Upper lobe of left lung (tissue), 6 donors: ENCODE data around the gene IL13RA2. TPM values are rescaled to one million over a fixed set of nuclear protein-coding genes. Genes with fewer than 3 reads are reported as not detected.

Experiments
- ATAC-seq, 2 donors: fragments of 200-7000 bp; cut with Tn5 transposase; one replicate each; pipeline ENCODE4 v1.9.1; 2022; ENCODE audit warnings: mild to moderate bottlenecking in 2 of 2, moderate library complexity in 2 of 2; ENCODE audit not compliant: low FRiP score in 2 of 2
- DNase-seq, 2 donors: peaks; one replicate each; pipeline ENCODE4 v3.0.0-alpha.2; 2019 to 2020
- H3K27ac ChIP-seq, 4 donors: fragments of 200-600 bp; sonication (generic); one replicate each; pipeline ENCODE4 v1.5.1; 2016 to 2019
- H3K27me3 ChIP-seq, 4 donors: fragments of 200-600 bp; sonication (generic); one replicate each; pipeline ENCODE4 v1.5.1; 2017 to 2019
- H3K36me3 ChIP-seq, 4 donors: fragments of 200-600 bp; sonication (generic); one replicate each; pipeline ENCODE4 v1.5.1; 2016 to 2019
- H3K4me1 ChIP-seq, 4 donors: fragments of 200-600 bp; sonication (generic); one replicate each; pipeline ENCODE4 v1.5.1; 2018 to 2019
- H3K4me3 ChIP-seq, 4 donors: fragments of 200-600 bp; sonication (generic); one replicate each; pipeline ENCODE4 v1.5.1; 2017 to 2019; ENCODE audit warnings: mild to moderate bottlenecking in 2 of 4, moderate library complexity in 1 of 4
- H3K9me3 ChIP-seq, 4 donors: fragments of 200-600 bp; sonication (generic); one replicate each; pipeline ENCODE4 v1.5.1; 2018 to 2019
- EP300 ChIP-seq, 4 donors: sonication (generic); formaldehyde crosslinking; IDR thresholded peaks; one replicate each; pipeline ENCODE4 v1.5.1; 2017; ENCODE audit warnings: antibody characterized with exemption in 4 of 4, control low read depth in 2 of 4
- POLR2A ChIP-seq, 4 donors: fragments of 450-650 bp; IDR thresholded peaks; one replicate each; pipeline ENCODE4 v1.5.1; 2016 to 2017; ENCODE audit warnings: antibody characterized with exemption in 4 of 4, mild to moderate bottlenecking in 2 of 4
- POLR2AphosphoS5 ChIP-seq, 2 donors: sonication (generic); formaldehyde crosslinking; IDR thresholded peaks; one replicate each; pipeline ENCODE4 v1.5.1; 2017; ENCODE audit warnings: antibody characterized with exemption in 2 of 2
- WGBS, 2 donors: methylation state at CpG; one replicate each; pipeline ENCODE4 v1.1.5; 2017 to 2018; 5-methylcytosine and 5-hydroxymethylcytosine counted together
- total RNA-seq, 6 donors: library from RNA; depleted of rRNA in 4 of 6; stranded (reverse); fragments of >200 nt in 4 of 6; gene quantifications; one replicate each; pipeline versions ENCODE4 v1.1.0 to v1.2.1, GENCODE V29; 2016 to 2021
- TF ChIP-seq, protein P1 (sequence below), 6 experiments: fragments of 450-650 bp in 4 of 6; fragments of 200-600 bp in 2 of 6; sonication (generic) in 2 of 6; IDR thresholded peaks; one replicate each; pipeline ENCODE4 v1.5.1; 2016 to 2019; ENCODE audit warnings: antibody characterized with exemption in 6 of 6
- donor health status: DM: no; HTN: no; CAD: no; lungs with moderate emphysema.
- donor health status: DM: no; HTN: yes; CAD: no; lungs with severe emphysema.

Gene IL13RA2
- total RNA-seq, 6 donors from 2014 or later: 0.57 to 1.0 TPM; not detected in 4

DNA sequence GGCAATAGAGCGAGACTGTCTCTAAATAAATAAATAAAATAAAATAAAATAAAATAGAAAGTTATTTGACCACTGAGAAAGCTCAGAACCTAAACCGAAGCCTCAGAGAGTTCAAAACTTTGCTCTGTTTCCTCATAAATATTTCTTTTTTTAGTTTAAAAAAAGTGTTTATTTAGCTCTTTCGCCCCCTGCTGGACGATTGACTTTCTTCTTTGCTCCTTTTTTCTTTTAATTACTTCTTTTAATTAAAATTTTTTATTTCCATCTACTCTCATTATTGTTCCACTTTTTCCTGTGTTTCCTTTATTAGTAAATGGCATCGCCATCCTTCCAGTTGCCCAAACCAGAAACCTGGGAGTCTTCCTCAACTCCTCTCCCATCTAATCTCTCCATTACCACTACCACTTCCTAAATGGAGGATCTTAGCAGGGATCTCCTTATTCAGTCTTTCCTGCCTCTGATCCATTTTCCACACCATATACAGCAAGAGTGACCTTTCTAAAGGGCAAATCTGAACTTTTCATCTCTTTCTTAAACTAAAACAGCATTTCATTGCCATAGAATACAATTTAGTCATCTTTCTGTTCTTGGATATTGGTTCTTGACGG lies 728 bp upstream of the IL13RA2 start:
- TF ChIP-seq EP300 (IDR thresholded peaks at IDR 0.05): no peak
- TF ChIP-seq, protein P1, sequence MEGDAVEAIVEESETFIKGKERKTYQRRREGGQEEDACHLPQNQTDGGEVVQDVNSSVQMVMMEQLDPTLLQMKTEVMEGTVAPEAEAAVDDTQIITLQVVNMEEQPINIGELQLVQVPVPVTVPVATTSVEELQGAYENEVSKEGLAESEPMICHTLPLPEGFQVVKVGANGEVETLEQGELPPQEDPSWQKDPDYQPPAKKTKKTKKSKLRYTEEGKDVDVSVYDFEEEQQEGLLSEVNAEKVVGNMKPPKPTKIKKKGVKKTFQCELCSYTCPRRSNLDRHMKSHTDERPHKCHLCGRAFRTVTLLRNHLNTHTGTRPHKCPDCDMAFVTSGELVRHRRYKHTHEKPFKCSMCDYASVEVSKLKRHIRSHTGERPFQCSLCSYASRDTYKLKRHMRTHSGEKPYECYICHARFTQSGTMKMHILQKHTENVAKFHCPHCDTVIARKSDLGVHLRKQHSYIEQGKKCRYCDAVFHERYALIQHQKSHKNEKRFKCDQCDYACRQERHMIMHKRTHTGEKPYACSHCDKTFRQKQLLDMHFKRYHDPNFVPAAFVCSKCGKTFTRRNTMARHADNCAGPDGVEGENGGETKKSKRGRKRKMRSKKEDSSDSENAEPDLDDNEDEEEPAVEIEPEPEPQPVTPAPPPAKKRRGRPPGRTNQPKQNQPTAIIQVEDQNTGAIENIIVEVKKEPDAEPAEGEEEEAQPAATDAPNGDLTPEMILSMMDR (IDR thresholded peaks at IDR 0.05): peak in 2 of 6 experiments; percentile 12 to 22
- H3K36me3 ChIP-seq: no peaks in the 10 kb centered on the region
- no peaks in the 10 kb centered on the region for H3K9me3 ChIP-seq
- ATAC-seq: no peak
- H3K4me1 ChIP-seq: no peaks in the 10 kb centered on the region
- H3K4me3 ChIP-seq: no peak overlapping the region
- 44 to 71% methylated on average over 6 of the region's 6 CpGs for WGBS, 2 donors
- DNase-seq: no peak
- no peaks in the 10 kb centered on the region for H3K27me3 ChIP-seq
- H3K27ac ChIP-seq: no peak overlapping the region

DNA sequence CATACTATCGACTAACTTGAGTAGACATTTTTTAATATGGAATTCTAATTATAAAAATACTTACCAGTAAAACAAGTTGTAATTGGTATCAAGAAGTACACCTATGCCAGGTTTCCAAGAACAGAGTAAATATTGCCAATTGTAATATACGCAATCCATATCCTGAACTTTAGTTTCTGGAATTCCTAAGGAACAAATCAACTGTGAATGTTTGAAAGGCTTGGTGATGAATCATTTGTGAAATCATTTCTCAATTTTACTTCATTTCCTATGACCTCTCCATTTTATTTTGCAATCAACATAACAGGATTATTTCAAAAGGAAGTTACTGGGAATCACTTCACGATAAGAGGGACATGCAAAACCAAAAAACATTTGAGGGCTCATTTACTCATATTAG lies 3.7 kb downstream of the IL13RA2 start:
- 31 to 38% methylated on average over 3 of the region's 3 CpGs for WGBS, 2 donors
- no peaks in the 10 kb centered on the region for H3K27me3 ChIP-seq
- no peak overlapping the region for H3K27ac ChIP-seq
- H3K36me3 ChIP-seq: no peaks in the 10 kb centered on the region
- no peak for DNase-seq
- no peaks in the 10 kb centered on the region for H3K9me3 ChIP-seq
- no peak overlapping the region for H3K4me3 ChIP-seq
- TF ChIP-seq, protein P1 (IDR thresholded peaks at IDR 0.05): no peak
- no peak for TF ChIP-seq POLR2A (IDR thresholded peaks at IDR 0.05)
- no peak for TF ChIP-seq EP300 (IDR thresholded peaks at IDR 0.05)
- TF ChIP-seq POLR2AphosphoS5 (IDR thresholded peaks at IDR 0.05): no peak
- H3K4me1 ChIP-seq: no peaks in the 10 kb centered on the region
- ATAC-seq: no peak

DNA sequence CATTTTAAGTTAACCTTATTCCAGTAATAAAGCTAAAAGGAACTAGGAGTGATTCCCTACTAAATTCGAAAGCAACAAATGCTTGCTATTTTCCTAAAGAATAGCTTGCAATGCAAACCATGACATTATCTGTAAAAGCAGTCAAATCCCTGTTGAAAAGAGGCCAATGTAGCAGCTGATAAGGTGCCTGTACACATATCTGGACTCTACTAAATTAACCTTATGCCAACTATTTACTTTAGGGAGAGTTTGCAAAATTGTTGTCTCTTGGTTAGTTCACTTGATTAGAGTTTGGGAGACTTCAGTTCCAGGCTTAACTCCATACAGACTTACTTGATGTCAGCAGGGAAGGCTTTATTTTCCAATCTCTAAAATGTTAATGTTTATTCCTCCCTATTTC lies 6.0 kb downstream of the IL13RA2 start:
- H3K36me3 ChIP-seq: no peaks in the 10 kb centered on the region
- no peaks in the 10 kb centered on the region for H3K9me3 ChIP-seq
- DNase-seq (no peak), ATAC-seq (no peak)
- 67 to 79% methylated on average over 1 of the region's 1 CpG for WGBS, 2 donors
- no peak overlapping the region for H3K4me3 ChIP-seq
- H3K4me1 ChIP-seq: no peaks in the 10 kb centered on the region
- no peak overlapping the region for H3K27ac ChIP-seq
- TF ChIP-seq POLR2AphosphoS5 (IDR thresholded peaks at IDR 0.05): no peak
- no peak for TF ChIP-seq EP300 (IDR thresholded peaks at IDR 0.05)
- TF ChIP-seq POLR2A (IDR thresholded peaks at IDR 0.05): no peak
- TF ChIP-seq, protein P1 (IDR thresholded peaks at IDR 0.05): no peak
- H3K27me3 ChIP-seq: no peaks in the 10 kb centered on the region

DNA sequence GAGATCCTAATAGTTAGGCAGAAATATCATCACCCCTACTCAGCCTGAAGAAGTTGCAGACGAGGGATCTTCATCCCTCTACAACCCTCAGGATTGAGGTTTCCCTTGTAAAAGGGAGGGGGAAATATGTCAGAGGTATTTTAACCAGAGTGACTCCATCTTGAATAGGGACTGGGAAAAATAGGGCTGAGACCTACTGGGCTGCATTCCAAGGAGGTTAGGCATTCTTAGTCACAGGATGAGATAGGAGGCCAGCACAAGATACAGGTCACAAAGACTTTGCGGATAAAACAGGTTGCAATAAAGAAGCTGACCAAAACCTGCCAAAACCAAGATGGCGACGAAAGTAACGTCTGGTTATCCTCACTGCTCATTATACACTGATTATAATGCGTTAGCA lies 17.5 kb downstream of the IL13RA2 start:
- ATAC-seq (no peak), DNase-seq (no peak)
- H3K27me3 ChIP-seq: no peaks in the 10 kb centered on the region
- 74 to 87% methylated on average over 6 of the region's 6 CpGs for WGBS, 2 donors
- H3K36me3 ChIP-seq: no peaks in the 10 kb centered on the region
- H3K9me3 ChIP-seq: no peaks in the 10 kb centered on the region
- H3K27ac ChIP-seq: no peak overlapping the region
- no peaks in the 10 kb centered on the region for H3K4me1 ChIP-seq
- TF ChIP-seq POLR2A (IDR thresholded peaks at IDR 0.05) (no peak), POLR2AphosphoS5 (IDR thresholded peaks at IDR 0.05) (no peak), EP300 (IDR thresholded peaks at IDR 0.05) (no peak)
- TF ChIP-seq, protein P1 (IDR thresholded peaks at IDR 0.05): no peak
- H3K4me3 ChIP-seq: no peak overlapping the region

DNA sequence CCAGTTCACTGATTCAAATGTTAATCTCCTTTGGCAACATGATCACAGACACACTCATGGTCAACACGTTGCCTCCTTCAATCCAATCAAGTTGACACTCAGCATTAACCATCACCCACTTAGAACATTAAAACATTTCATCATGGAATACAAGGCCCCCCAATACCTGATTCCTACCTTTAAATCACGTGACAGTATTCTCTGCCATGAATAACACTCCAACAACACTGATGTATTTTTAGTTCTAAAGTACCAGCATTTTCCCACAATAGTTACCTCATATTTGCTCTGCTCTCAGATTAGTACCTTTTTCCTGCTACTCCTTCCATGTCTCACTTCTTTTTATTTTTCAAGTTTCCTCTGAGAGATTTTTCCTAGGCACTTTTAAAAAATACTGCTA lies 19.6 kb downstream of the IL13RA2 start:
- Histone ChIP-seq H3K4me3 (no peak overlapping the region), H3K27ac (no peak overlapping the region), H3K27me3 (no peaks in the 10 kb centered on the region), H3K4me1 (no peaks in the 10 kb centered on the region), H3K36me3 (no peaks in the 10 kb centered on the region), H3K9me3 (no peaks in the 10 kb centered on the region)
- DNase-seq (no peak), ATAC-seq (no peak)
- TF ChIP-seq POLR2A (IDR thresholded peaks at IDR 0.05) (no peak), EP300 (IDR thresholded peaks at IDR 0.05) (no peak), POLR2AphosphoS5 (IDR thresholded peaks at IDR 0.05) (no peak)
- TF ChIP-seq, protein P1 (IDR thresholded peaks at IDR 0.05): no peak
- 24 to 66% methylated on average over 2 of the region's 2 CpGs for WGBS, 2 donors
